Peyer's patch (tissue), 4 donors: ENCODE data around the gene MGMT. TPM values are rescaled to one million over a fixed set of nuclear protein-coding genes. Genes with fewer than 3 reads are reported as not detected.

ENCODE experiments used
- DNase-seq, 3 donors: peaks; one replicate each; pipeline ENCODE4 v3.0.0-alpha.2; 2017 to 2019
- H3K27ac ChIP-seq, 4 donors: fragments of 200-600 bp; sonication (generic); one replicate each; pipeline ENCODE4 v1.5.1; 2016 to 2019
- H3K27me3 ChIP-seq, 2 donors: fragments of 200-600 bp; sonication (generic); one replicate each; pipeline ENCODE4 v1.5.1; 2019
- H3K36me3 ChIP-seq, 3 donors: fragments of 200-600 bp; sonication (generic); one replicate each; pipeline ENCODE4 v1.5.1; 2016 to 2019
- H3K4me1 ChIP-seq, 4 donors: fragments of 200-600 bp; sonication (generic); one replicate each; pipeline ENCODE4 v1.5.1; 2016 to 2019
- H3K4me3 ChIP-seq, 4 donors: fragments of 200-600 bp; sonication (generic); 1 replicate in 3 of 4; 2 replicates in 1 of 4; pipeline ENCODE4 v1.5.1; 2016 to 2019; ENCODE audit warnings: mild to moderate bottlenecking in 1 of 4
- H3K9me3 ChIP-seq, 4 donors: fragments of 200-600 bp; sonication (generic); one replicate each; pipeline ENCODE4 v1.5.1; 2016 to 2019; ENCODE audit warnings: mild to moderate bottlenecking in 1 of 4
- CTCF ChIP-seq, 6 experiments: fragments of 450-650 bp in 4 of 6; fragments of 200-600 bp in 2 of 6; sonication (generic) in 1 of 6; IDR thresholded peaks; one replicate each; pipeline ENCODE4 v1.5.1; 2017 to 2019; ENCODE audit warnings: antibody characterized with exemption in 6 of 6, mild to moderate bottlenecking in 3 of 6, moderate library complexity in 1 of 6
- POLR2A ChIP-seq, 2 donors: fragments of 450-650 bp; IDR thresholded peaks; one replicate each; pipeline ENCODE4 v1.5.1; 2017; ENCODE audit warnings: antibody characterized with exemption in 2 of 2, mild to moderate bottlenecking in 2 of 2, moderate library complexity in 2 of 2
- total RNA-seq, 4 donors: library from RNA; depleted of rRNA; stranded (reverse); fragments of >200 nt; gene quantifications; one replicate each; pipeline ENCODE4 v1.1.0, GENCODE V29; 2016

MGMT gene
- total RNA-seq, 4 donors from 2014 or later: 24.5 to 43.7 (median 35.3) TPM

GRCh38 chr10:129622291-129622690 lies 155.2 kb downstream of the MGMT start:
- Histone ChIP-seq H3K9me3 (no peaks in the 10 kb centered on the region), H3K4me3 (no peak overlapping the region), H3K27ac (no peak overlapping the region), H3K4me1 (no peaks in the 10 kb centered on the region), H3K27me3 (no peaks in the 10 kb centered on the region), H3K36me3 (no peaks in the 10 kb centered on the region)
- DNase-seq: no peak
- TF ChIP-seq CTCF (IDR thresholded peaks at IDR 0.05): no peak
- no peak for TF ChIP-seq POLR2A (IDR thresholded peaks at IDR 0.05)

- Histone ChIP-seq H3K4me1 (no peaks in the 10 kb centered on the region), H3K27ac (no peak overlapping the region), H3K36me3 (no peaks in the 10 kb centered on the region), H3K27me3 (no peaks in the 10 kb centered on the region), H3K4me3 (no peak overlapping the region), H3K9me3 (no peaks in the 10 kb centered on the region)
- TF ChIP-seq CTCF (IDR thresholded peaks at IDR 0.05): no peak
- no peak for DNase-seq
Measured at GRCh38 chr10:129622736-129623135, 155.7 kb downstream of the MGMT start.

- Histone ChIP-seq H3K4me3 (no peak overlapping the region), H3K9me3 (no peaks in the 10 kb centered on the region), H3K27ac (no peak overlapping the region), H3K27me3 (no peaks in the 10 kb centered on the region), H3K36me3 (no peaks in the 10 kb centered on the region), H3K4me1 (no peaks in the 10 kb centered on the region)
- DNase-seq: no peak
- TF ChIP-seq POLR2A (IDR thresholded peaks at IDR 0.05): no peak
- TF ChIP-seq CTCF (IDR thresholded peaks at IDR 0.05): no peak
Measured at GRCh38 chr10:129624526-129624925, 157.5 kb downstream of the MGMT start.

- Histone ChIP-seq H3K9me3 (no peaks in the 10 kb centered on the region), H3K27me3 (no peaks in the 10 kb centered on the region), H3K4me3 (no peak overlapping the region), H3K4me1 (no peaks in the 10 kb centered on the region), H3K36me3 (no peaks in the 10 kb centered on the region), H3K27ac (no peak overlapping the region)
- DNase-seq: no peak
- TF ChIP-seq CTCF (IDR thresholded peaks at IDR 0.05) (no peak), POLR2A (IDR thresholded peaks at IDR 0.05) (no peak)
Measured at GRCh38 chr10:129626309-129626708, 159.3 kb downstream of the MGMT start.

- no peaks in the 10 kb centered on the region for H3K9me3 ChIP-seq
Measured at GRCh38 chr10:129626796-129627435, 159.9 kb downstream of the MGMT start.

More at GRCh38 chr10:129626796-129627435, 159.9 kb downstream of the MGMT start:
- H3K36me3 ChIP-seq: no peaks in the 10 kb centered on the region
- H3K27me3 ChIP-seq: no peaks in the 10 kb centered on the region
- DNase-seq: no peak
- no peak for TF ChIP-seq POLR2A (IDR thresholded peaks at IDR 0.05)
- no peak for TF ChIP-seq CTCF (IDR thresholded peaks at IDR 0.05)
- H3K4me3 ChIP-seq: no peak overlapping the region
- no peaks in the 10 kb centered on the region for H3K4me1 ChIP-seq
- H3K27ac ChIP-seq: no peak overlapping the region
